ENCODE results near the gene IGF1R.

The IGF1R gene

GRCh38 chr15:99010768-99011167, 362.4 kb downstream of the IGF1R start:
- no peak for DNase-seq

Measured in T-helper 2 cell (primary cell).